ENCODE measurements around the gene TJP2. TPM values are rescaled to one million over a fixed set of nuclear protein-coding genes. Genes with fewer than 3 reads are reported as not detected.

TJP2 gene
- total and polyA plus RNA-seq, 2 donors (not counting 3 experiments of a cell fraction or from before 2014, with no cell fraction given), result 83.0 to 168 TPM

DNA sequence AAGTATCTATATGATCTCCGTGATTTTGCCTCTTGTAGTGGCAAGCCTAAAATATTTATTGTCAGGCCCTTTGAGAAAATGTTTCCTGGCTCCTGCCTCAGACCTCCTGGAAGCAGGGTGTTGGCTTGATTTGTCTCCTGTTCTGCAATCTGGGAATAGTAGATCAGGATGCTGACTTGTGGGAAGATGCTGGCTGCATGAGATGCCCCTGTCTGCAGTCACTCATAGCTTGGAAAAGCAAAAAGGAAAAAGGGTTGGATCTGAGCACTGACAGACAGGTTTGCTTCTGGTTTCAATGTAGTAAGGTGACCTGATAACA lies 16.7 kb downstream of the TJP2 start:
- FAIRE-seq (no peak), DNase-seq (ENCODE audit: low read depth, low spot score) (peak; percentile 44)
- dilution Hi-C loops (cut with MboI; ENCODE audit: extremely low pct_ligation_motif_present, low sequenced_read_pairs), result no loop called here
- Histone ChIP-seq H3K9me1 (replicated peaks; ENCODE audit: control insufficient read depth, extremely low read depth, insufficient read depth, low read length) (no peaks in the 10 kb centered on the region), H4K20me1 (replicated peaks; ENCODE audit: control insufficient read depth, extremely low read depth, insufficient read depth, low read length) (no peaks in the 10 kb centered on the region), H3K4me3 (replicated peaks in 1 of 3; ENCODE audit: insufficient read depth in 1 of 3, low read depth in 1 of 3, low read length in 3 of 3) (no peak overlapping the region), H2AFZ (ENCODE audit: low read depth, low read length) (no peak overlapping the region), H3K9me3 (replicated peaks; ENCODE audit: control insufficient read depth, insufficient read depth, low read length) (no peaks in the 10 kb centered on the region), H3K36me3 (ENCODE audit: control insufficient read depth in 2 of 2, extremely low read depth in 1 of 2, insufficient read depth in 2 of 2, low read length in 2 of 2) (no peaks in the 10 kb centered on the region), H3K27me3 (ENCODE audit: control insufficient read depth in 2 of 2, insufficient read depth in 2 of 2, low read length in 2 of 2) (no peaks in the 10 kb centered on the region), H3K4me2 (ENCODE audit: insufficient read depth, low read length) (peak overlapping the region; percentile 45), H3K79me2 (ENCODE audit: control insufficient read depth, insufficient read depth, low read length) (peaks cover 94% of the 10 kb centered on the region), H3K27ac (ENCODE audit: insufficient read depth, low read depth, low read length) (no peak overlapping the region), H3K9ac (replicated peaks; ENCODE audit: extremely low read depth, insufficient read depth, low read length) (peak overlapping the region; percentile 24), H3K4me1 (ENCODE audit: control insufficient read depth, extremely low read depth, insufficient read depth, low read length) (peaks cover 32% of the 10 kb centered on the region)
- intact Hi-C loops (cut with micrococcal nuclease), result no loop called here
- no TSS peak for BruUV-seq (replicated peaks)
- TF ChIP-seq, protein P1, sequence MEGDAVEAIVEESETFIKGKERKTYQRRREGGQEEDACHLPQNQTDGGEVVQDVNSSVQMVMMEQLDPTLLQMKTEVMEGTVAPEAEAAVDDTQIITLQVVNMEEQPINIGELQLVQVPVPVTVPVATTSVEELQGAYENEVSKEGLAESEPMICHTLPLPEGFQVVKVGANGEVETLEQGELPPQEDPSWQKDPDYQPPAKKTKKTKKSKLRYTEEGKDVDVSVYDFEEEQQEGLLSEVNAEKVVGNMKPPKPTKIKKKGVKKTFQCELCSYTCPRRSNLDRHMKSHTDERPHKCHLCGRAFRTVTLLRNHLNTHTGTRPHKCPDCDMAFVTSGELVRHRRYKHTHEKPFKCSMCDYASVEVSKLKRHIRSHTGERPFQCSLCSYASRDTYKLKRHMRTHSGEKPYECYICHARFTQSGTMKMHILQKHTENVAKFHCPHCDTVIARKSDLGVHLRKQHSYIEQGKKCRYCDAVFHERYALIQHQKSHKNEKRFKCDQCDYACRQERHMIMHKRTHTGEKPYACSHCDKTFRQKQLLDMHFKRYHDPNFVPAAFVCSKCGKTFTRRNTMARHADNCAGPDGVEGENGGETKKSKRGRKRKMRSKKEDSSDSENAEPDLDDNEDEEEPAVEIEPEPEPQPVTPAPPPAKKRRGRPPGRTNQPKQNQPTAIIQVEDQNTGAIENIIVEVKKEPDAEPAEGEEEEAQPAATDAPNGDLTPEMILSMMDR (IDR thresholded peaks at IDR 0.05; ENCODE audit: extremely low read depth in 1 of 2, insufficient read depth in 1 of 2, low read depth in 1 of 2, low read length in 2 of 2), result no peak
- no peak for TF ChIP-seq POLR2AphosphoS5 (IDR thresholded peaks at IDR 0.05; ENCODE audit: insufficient read depth, low read depth, low read length)
- ChIA-PET CTCF (interaction anchor here (1.0 to 10.1 kb wide), 7 partner anchors 10 to 137 kb away, joined by 3 to 281 read pairs (median 5); partner anchors contain the start of gene TJP2), POLR2A (no interaction called here)

DNA sequence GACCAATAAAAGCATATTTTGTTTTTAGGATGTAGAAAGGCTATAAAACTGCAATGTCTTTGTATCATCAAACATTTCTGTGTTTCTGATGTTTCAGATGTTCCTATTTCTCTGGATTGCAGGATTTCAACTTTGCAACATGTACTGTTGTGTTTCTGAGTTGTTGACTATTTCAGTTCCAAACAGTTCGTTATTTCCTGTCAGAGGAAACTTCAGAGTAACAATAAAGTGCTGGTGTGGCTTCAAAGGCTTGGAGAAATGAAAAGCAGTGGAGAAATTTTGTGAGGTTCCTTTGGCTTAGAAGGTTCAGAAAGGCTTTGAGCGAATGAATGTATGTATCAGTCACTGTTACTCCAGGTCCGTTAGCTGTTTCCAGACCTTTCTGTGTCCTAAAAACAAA lies 17.2 kb downstream of the TJP2 start:
- Histone ChIP-seq H3K79me2 (ENCODE audit: control insufficient read depth, insufficient read depth, low read length) (peaks cover 94% of the 10 kb centered on the region), H3K9me1 (replicated peaks; ENCODE audit: control insufficient read depth, extremely low read depth, insufficient read depth, low read length) (no peaks in the 10 kb centered on the region), H3K27ac (ENCODE audit: insufficient read depth, low read depth, low read length) (peak overlapping the region; percentile 25), H4K20me1 (replicated peaks; ENCODE audit: control insufficient read depth, extremely low read depth, insufficient read depth, low read length) (no peaks in the 10 kb centered on the region), H3K36me3 (ENCODE audit: control insufficient read depth in 2 of 2, extremely low read depth in 1 of 2, insufficient read depth in 2 of 2, low read length in 2 of 2) (no peaks in the 10 kb centered on the region), H3K4me2 (ENCODE audit: insufficient read depth, low read length) (peak overlapping the region; percentile 45), H3K9me3 (replicated peaks; ENCODE audit: control insufficient read depth, insufficient read depth, low read length) (no peaks in the 10 kb centered on the region), H3K9ac (replicated peaks; ENCODE audit: extremely low read depth, insufficient read depth, low read length) (peak overlapping the region; percentile 24), H3K4me1 (ENCODE audit: control insufficient read depth, extremely low read depth, insufficient read depth, low read length) (peaks cover 28% of the 10 kb centered on the region), H3K4me3 (replicated peaks in 1 of 3; ENCODE audit: insufficient read depth in 1 of 3, low read depth in 1 of 3, low read length in 3 of 3) (peak overlapping the region in 1 of 3 experiments; percentile 2), H3K27me3 (ENCODE audit: control insufficient read depth in 2 of 2, insufficient read depth in 2 of 2, low read length in 2 of 2) (no peaks in the 10 kb centered on the region), H2AFZ (ENCODE audit: low read depth, low read length) (no peak overlapping the region)
- dilution Hi-C loops (cut with MboI; ENCODE audit: extremely low pct_ligation_motif_present, low sequenced_read_pairs), result no loop called here
- POLR2A ChIA-PET, result no interaction called here
- DNase-seq (ENCODE audit: low read depth, low spot score), result peak; percentile 40
- intact Hi-C loops (cut with micrococcal nuclease), result no loop called here
- TF ChIP-seq FOS (IDR thresholded peaks at IDR 0.05; ENCODE audit: borderline replicate concordance, insufficient read depth, low read length) (no peak), POLR2AphosphoS5 (IDR thresholded peaks at IDR 0.05; ENCODE audit: insufficient read depth, low read depth, low read length) (no peak), GATA2 (IDR thresholded peaks at IDR 0.05; ENCODE audit: insufficient read depth, insufficient read length, low read depth, low read length) (no peak), POLR2A (IDR thresholded peaks at IDR 0.05; ENCODE audit: low read depth, low read length) (no peak)
- no TSS peak for BruUV-seq (replicated peaks)
- peak; percentile 74 for FAIRE-seq
- CTCF ChIA-PET, result interaction anchor here (1.0 to 10.1 kb wide), 11 partner anchors 10 to 157 kb away, joined by 3 to 281 read pairs (median 11); partner anchors contain the start of genes FXN and TJP2

Data from endothelial cell of umbilical vein (primary cell).